HG02588 (cell line): ENCODE results near the gene RIPPLY2.
"Not testable (repeated sequence)": the region's sequence is repeated elsewhere in the genome, so short reads cannot be mapped to it uniquely, and the experiment has no call there.

Experiments
- ATAC-seq: cut with Tn5 transposase; IDR thresholded peaks from one replicate; pipeline ENCODE4 v1.9.1; 2021; ENCODE audit warnings: mild to moderate bottlenecking, moderate library complexity; ENCODE audit not compliant: unreplicated experiment

Gene RIPPLY2

GRCh38 chr6:83853178-83854000 lies at the start of gene RIPPLY2:
TSS of gene RIPPLY2 (plus strand) at chr6:83853360. CDS start at chr6:83853417, 57 bp downstream.
- ATAC-seq: peak; percentile 58

- ATAC-seq: not testable (repeated sequence)
These were observed 49.7 kb upstream of the RIPPLY2 start for GRCh38 chr6:83803492-83803891.

GRCh38 chr6:83804886-83805285 lies 48.3 kb upstream of the RIPPLY2 start:
- no peak for ATAC-seq

DNA sequence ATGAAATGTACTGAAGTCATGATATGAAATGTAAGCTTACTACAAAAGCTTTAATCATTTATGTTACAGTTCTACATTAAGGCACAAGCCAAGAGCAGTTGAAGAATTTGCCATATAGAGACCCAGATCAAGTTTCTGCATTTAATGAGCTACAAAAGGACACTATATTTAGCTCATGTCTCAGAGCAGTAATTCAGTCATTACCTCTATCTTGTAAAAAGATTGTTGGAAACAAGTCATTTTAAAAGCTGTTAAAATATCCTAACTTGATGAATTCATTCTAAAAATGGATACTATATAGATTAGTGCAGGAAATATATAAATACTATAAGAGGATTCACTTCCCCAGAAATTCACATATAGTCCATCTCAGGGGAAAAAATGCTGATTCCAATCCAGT lies 45.2 kb upstream of the RIPPLY2 start:
- ATAC-seq: no peak

DNA sequence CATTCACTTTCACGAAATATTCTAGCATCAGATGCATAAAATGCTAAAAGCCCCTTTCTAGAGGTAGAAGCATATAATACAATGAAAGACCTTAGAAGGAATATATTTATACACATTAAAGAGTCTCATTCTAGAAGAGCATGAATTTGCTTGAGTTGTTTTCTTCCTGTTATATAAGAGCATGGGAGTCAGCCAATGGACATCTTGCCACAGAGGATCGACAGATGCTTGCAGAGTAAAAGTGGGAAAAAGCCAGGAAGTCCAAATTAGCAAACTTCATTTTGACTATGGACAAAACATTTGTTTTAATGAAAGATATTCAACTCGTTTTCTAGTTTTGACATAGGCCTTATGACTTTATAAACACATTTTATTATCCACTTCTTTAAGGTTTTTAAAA lies 44.2 kb upstream of the RIPPLY2 start:
- no peak for ATAC-seq

- no peak for ATAC-seq
These were observed 40.6 kb upstream of the RIPPLY2 start for GRCh38 chr6:83812595-83812994.

- ATAC-seq: no peak
These were observed 37.4 kb upstream of the RIPPLY2 start for GRCh38 chr6:83815631-83816272.

GRCh38 chr6:83822629-83823169 lies 30.5 kb upstream of the RIPPLY2 start:
- ATAC-seq: no peak

GRCh38 chr6:83824388-83824801 lies 28.8 kb upstream of the RIPPLY2 start:
- no peak for ATAC-seq

- no peak for ATAC-seq
These were observed 28.3 kb upstream of the RIPPLY2 start for GRCh38 chr6:83824831-83825230.

DNA sequence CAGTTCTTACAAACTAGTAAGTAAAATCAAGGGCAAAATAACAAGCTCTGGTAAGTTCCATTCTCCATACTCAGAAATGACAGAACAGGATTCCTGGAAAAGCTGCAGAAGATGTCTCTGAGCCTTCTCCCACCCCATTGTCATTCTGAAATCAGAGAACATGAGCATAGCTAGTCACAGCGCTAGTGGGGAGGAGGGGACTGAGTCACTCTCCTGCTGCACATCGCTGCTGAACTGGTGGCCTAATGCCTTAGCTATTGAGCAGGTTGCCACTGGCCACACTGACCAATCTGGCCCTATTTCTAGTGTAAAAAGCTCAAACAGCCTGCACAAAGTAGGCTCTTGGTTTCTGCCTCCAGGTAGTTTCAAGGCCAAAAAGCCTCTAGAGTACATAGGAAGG lies 26.1 kb upstream of the RIPPLY2 start:
- ATAC-seq: no peak

DNA sequence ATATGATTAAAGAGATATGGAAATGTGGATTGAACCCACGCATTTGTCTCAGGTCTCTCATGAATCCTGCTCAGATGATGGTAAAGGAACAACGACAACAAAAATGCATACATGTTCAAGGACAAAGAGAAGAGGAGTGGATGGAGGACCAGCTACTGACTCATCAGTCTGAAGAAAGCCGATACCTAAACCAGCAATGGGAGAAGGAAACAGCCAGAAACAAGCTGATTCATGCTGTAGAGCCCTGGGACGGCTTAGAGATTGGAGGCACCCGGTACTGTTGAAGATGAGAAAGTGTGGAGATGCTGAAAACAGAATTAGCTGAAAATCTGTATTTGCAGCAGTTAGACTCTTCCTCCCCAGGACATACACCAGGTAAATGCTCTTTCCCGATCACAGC lies 14.4 kb upstream of the RIPPLY2 start:
- no peak for ATAC-seq

GRCh38 chr6:83844170-83844569 lies 9.0 kb upstream of the RIPPLY2 start:
- no peak for ATAC-seq

DNA sequence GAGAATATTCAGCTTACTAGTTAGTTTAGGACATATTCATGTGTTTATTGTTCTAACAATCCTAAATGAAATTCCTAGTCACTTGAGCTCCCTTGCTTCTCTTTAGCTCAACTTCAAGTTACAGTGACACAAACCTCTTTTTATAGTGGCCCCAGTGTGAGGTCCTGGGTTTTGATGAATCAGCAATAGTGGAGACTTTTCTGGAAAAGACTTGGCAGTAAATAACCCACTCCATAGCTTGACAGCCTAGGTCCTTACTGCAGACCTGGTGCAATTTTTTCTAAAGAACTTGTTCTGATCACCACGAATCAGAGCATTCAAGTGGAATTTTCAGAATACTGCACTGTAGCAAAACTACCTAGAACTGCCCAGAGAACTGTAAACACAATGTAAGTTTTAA lies 6.9 kb upstream of the RIPPLY2 start:
- no peak for ATAC-seq

GRCh38 chr6:83847179-83847578 lies 6.0 kb upstream of the RIPPLY2 start:
- ATAC-seq: peak; percentile 90

DNA sequence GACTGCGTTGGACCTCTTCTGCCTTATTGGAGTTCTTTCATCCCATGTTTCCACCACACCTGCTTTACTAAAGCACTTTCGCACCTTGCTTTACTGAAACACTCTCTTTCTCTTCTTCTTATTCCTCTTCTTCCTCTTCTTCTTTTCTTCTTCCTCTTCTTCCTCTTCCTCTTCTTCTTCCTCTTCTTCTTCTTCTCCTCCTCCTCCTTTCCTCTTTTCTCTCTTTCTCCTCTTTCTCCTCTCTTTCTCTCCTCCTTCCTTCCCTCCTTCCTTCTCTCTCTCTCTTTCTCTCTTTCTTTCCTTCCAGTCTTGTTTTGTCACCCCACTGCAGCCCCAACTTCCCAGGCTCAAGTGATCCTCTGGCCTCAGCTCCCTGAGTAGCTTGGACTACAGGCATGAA lies 4.0 kb upstream of the RIPPLY2 start:
- ATAC-seq: no peak

- no peak for ATAC-seq
These were observed 3.5 kb upstream of the RIPPLY2 start for GRCh38 chr6:83849610-83850009.

GRCh38 chr6:83852528-83853177 lies 507 bp upstream of the RIPPLY2 start:
- no peak for ATAC-seq

- no peak for ATAC-seq
These were observed 891 bp downstream of the RIPPLY2 start for GRCh38 chr6:83854001-83854501.

- no peak for ATAC-seq
These were observed 1.6 kb downstream of the RIPPLY2 start for GRCh38 chr6:83854766-83855165.
